SIG-M5 (cell line): ENCODE data around the gene SCAMP4.

ENCODE experiments used
- DNase-seq: peaks from one replicate; lab custom pipeline; 2025; lab: John Stamatoyannopoulos, UW

The SCAMP4 gene

GRCh38 chr19:1912760-1913505, 7.7 kb downstream of the SCAMP4 start:
- DNase-seq, result no peak

GRCh38 chr19:1913781-1914577, 8.8 kb downstream of the SCAMP4 start:
- no peak for DNase-seq

GRCh38 chr19:1914826-1915341, 9.7 kb downstream of the SCAMP4 start:
- no peak for DNase-seq

GRCh38 chr19:1917146-1917545, 11.9 kb downstream of the SCAMP4 start:
- DNase-seq, result no peak

- DNase-seq, result no peak
These were observed 12.7 kb downstream of the SCAMP4 start for GRCh38 chr19:1917926-1918325.

- DNase-seq, result no peak
These were observed 13.8 kb downstream of the SCAMP4 start for GRCh38 chr19:1918975-1919374.

GRCh38 chr19:1920644-1921043, 15.4 kb downstream of the SCAMP4 start:
- no peak for DNase-seq

GRCh38 chr19:1921326-1921725, 16.1 kb downstream of the SCAMP4 start:
- DNase-seq, result no peak

GRCh38 chr19:1921825-1922224, 16.6 kb downstream of the SCAMP4 start:
- DNase-seq, result no peak

GRCh38 chr19:1922803-1923202, 17.6 kb downstream of the SCAMP4 start:
- no peak for DNase-seq

GRCh38 chr19:1923319-1923718, 18.1 kb downstream of the SCAMP4 start:
- no peak for DNase-seq

GRCh38 chr19:1924320-1924961, 19.2 kb downstream of the SCAMP4 start:
- no peak for DNase-seq

- no peak for DNase-seq
These were observed 20.3 kb downstream of the SCAMP4 start for GRCh38 chr19:1925544-1925943.

- no peak for DNase-seq
These were observed 24.0 kb downstream of the SCAMP4 start for GRCh38 chr19:1929021-1929742.

GRCh38 chr19:1931445-1931844, 26.2 kb downstream of the SCAMP4 start:
- DNase-seq, result no peak

- no peak for DNase-seq
These were observed 27.2 kb downstream of the SCAMP4 start for GRCh38 chr19:1932395-1932794.

- no peak for DNase-seq
These were observed 28.0 kb downstream of the SCAMP4 start for GRCh38 chr19:1933244-1933643.

GRCh38 chr19:1933942-1934341, 28.7 kb downstream of the SCAMP4 start:
- DNase-seq, result no peak

GRCh38 chr19:1935484-1936208, 30.4 kb downstream of the SCAMP4 start:
- no peak for DNase-seq

GRCh38 chr19:1936430-1936829, 31.2 kb downstream of the SCAMP4 start:
- DNase-seq, result no peak

- no peak for DNase-seq
These were observed 31.9 kb downstream of the SCAMP4 start for GRCh38 chr19:1936916-1937610.
